HCT116 (cell line): Measurements from ENCODE around the gene ASAP3. TPM values are rescaled to one million over a fixed set of nuclear protein-coding genes. Genes with fewer than 3 reads are reported as not detected.

ENCODE experiments used
- ATAC-seq: fragments of 200-7000 bp; cut with Tn5 transposase; 2 replicates; pipeline ENCODE4 v1.9.1; 2020; ENCODE audit warnings: mild to moderate bottlenecking, moderate library complexity
- BruUV-seq: library from RNA; stranded (reverse); fragments of 400-500 nt; replicated peaks from 2 replicates; lab custom pipeline; 2021; lab: Mats Ljungman, UMichigan
- CTCF ChIA-PET: fragments of 300-600 bp; sonication (Branson Sonifier 250); formaldehyde crosslinking; loops from one replicate; lab custom pipeline; 2021; ENCODE audit warnings: antibody characterized with exemption; lab: Charles Lee
- POLR2A ChIA-PET: fragments of 300-600, 350-600 bp; sonication (Branson Sonifier 250); formaldehyde crosslinking; loops from one replicate; lab custom pipeline; 2021; ENCODE audit warnings: antibody characterized with exemption; lab: Charles Lee
- RAD21 ChIA-PET, 2 experiments: fragments of 300-600 bp; sonication (Branson Sonifier 250); formaldehyde crosslinking; loops; one replicate each; lab custom pipeline; 2023; ENCODE audit warnings: low total read pairs in 2 of 2; ENCODE audit not compliant: uncharacterized antibody in 2 of 2, unreplicated experiment in 2 of 2, low non-redundant PET in 1 of 2; lab: Charles Lee
- DNase-seq: peaks from one replicate; pipeline ENCODE4 v3.0.0-alpha.2; 2010; ENCODE audit warnings: low read depth, low spot score
- H2AFZ ChIP-seq: fragments of 200-600 bp; shearing (Covaris generic), sonication (generic); 2 replicates; pipeline ENCODE4 v1.6.1; 2017; ENCODE audit warnings: low read depth, mixed run types, mixed read lengths, antibody characterized with exemption, low read length; ENCODE audit not compliant: poor library complexity, severe bottlenecking
- H3K27ac ChIP-seq: 2 replicates; pipeline ENCODE4 v1.5.1; 2012; ENCODE audit warnings: low read depth, low read length
- H3K27me3 ChIP-seq: fragments of 200-600 bp; sonication (generic); 2 replicates; pipeline ENCODE4 v1.6.1; 2016; ENCODE audit warnings: mixed run types, low read length, mixed read lengths; ENCODE audit not compliant: insufficient read depth
- H3K36me3 ChIP-seq, 2 experiments: fragments of 200-500 bp in 1 of 2; fragments of 200-600 bp in 1 of 2; sonication (Bioruptor generic) in 1 of 2; sonication (generic) in 1 of 2; 2 replicates each; pipeline versions ENCODE4 v1.5.1 to v1.6.1; 2014 to 2016; ENCODE audit warnings: low read length in 2 of 2, inconsistent platforms in 1 of 2, mixed read lengths in 1 of 2, mixed run types in 1 of 2; ENCODE audit not compliant: insufficient read depth in 2 of 2, control insufficient read depth in 1 of 2
- H3K4me1 ChIP-seq, 2 experiments: fragments of 200-600 bp in 1 of 2; sonication (generic) in 1 of 2; 2 replicates each; pipeline versions ENCODE4 v1.5.1 to v1.6.1; 2012 to 2017; ENCODE audit warnings: low read length in 2 of 2, inconsistent platforms in 1 of 2, mild to moderate bottlenecking in 1 of 2, mixed read lengths in 1 of 2, mixed run types in 1 of 2, moderate library complexity in 1 of 2; ENCODE audit not compliant: insufficient read depth in 2 of 2, control insufficient read depth in 1 of 2
- H3K4me2 ChIP-seq: fragments of 200-600 bp; sonication (generic); 2 replicates; pipeline ENCODE4 v1.6.1; 2017; ENCODE audit warnings: mixed run types, low read length, mixed read lengths
- H3K4me3 ChIP-seq, 2 experiments: fragments of 200-600 bp in 1 of 2; sonication (generic) in 1 of 2; replicated peaks in 1 of 2; 2 replicates each; pipeline ENCODE4 v1.5.1; 2011 to 2016; ENCODE audit warnings: low read length in 2 of 2, control low read depth in 1 of 2, low read depth in 1 of 2, mild to moderate bottlenecking in 1 of 2, mixed read lengths in 1 of 2, mixed run types in 1 of 2
- H3K79me2 ChIP-seq: fragments of 200-600 bp; sonication (generic); 2 replicates; pipeline ENCODE4 v1.6.1; 2017; ENCODE audit warnings: mild to moderate bottlenecking, mixed run types, low read length, moderate library complexity, mixed read lengths; ENCODE audit not compliant: insufficient read depth
- H3K9ac ChIP-seq: fragments of 200-600 bp; sonication (generic); 2 replicates; pipeline ENCODE4 v1.6.1; 2016; ENCODE audit warnings: low read length, mixed read lengths
- H3K9me2 ChIP-seq: fragments of 200-600 bp; sonication (generic), shearing (Covaris generic); 2 replicates; pipeline ENCODE4 v1.6.1; 2017; ENCODE audit warnings: mixed run types, mild to moderate bottlenecking, moderate library complexity; ENCODE audit not compliant: insufficient read depth
- H3K9me3 ChIP-seq, 2 experiments: fragments of 200-500 bp in 1 of 2; fragments of 200-600 bp in 1 of 2; sonication (Bioruptor generic) in 1 of 2; sonication (generic) in 1 of 2; 2 replicates each; pipeline ENCODE4 v1.6.1; 2014 to 2017; ENCODE audit warnings: low read length in 2 of 2, mixed read lengths in 2 of 2, inconsistent platforms in 1 of 2, low read depth in 1 of 2, mild to moderate bottlenecking in 1 of 2, mixed run types in 1 of 2, moderate library complexity in 1 of 2; ENCODE audit not compliant: control insufficient read depth in 1 of 2, insufficient read depth in 1 of 2
- H4K20me1 ChIP-seq: fragments of 200-600 bp; sonication (generic), shearing (Covaris generic); 2 replicates; pipeline ENCODE4 v1.6.1; 2017; ENCODE audit warnings: mixed run types, mild to moderate bottlenecking, moderate library complexity; ENCODE audit not compliant: insufficient read depth
- CBX3 ChIP-seq: IDR thresholded peaks from 2 replicates; pipeline ENCODE4 v1.6.1; 2012; ENCODE audit warnings: low read depth
- CEBPB ChIP-seq: IDR thresholded peaks from 2 replicates; pipeline ENCODE4 v1.6.1; 2012; ENCODE audit warnings: low read depth
- EGR1 ChIP-seq: IDR thresholded peaks from 2 replicates; pipeline ENCODE4 v1.6.1; 2012; ENCODE audit warnings: low read depth
- ELF1 ChIP-seq: IDR thresholded peaks from 2 replicates; pipeline ENCODE4 v1.6.1; 2012; ENCODE audit warnings: low read depth, borderline replicate concordance
- EZH2phosphoT487 ChIP-seq: fragments of 200-600 bp; IDR thresholded peaks from 2 replicates; pipeline ENCODE4 v1.6.1; 2018; ENCODE audit warnings: antibody characterized with exemption, borderline replicate concordance
- FOSL1 ChIP-seq: IDR thresholded peaks from 2 replicates; pipeline ENCODE4 v1.6.1; 2012; ENCODE audit warnings: low read depth
- JUND ChIP-seq: IDR thresholded peaks from 2 replicates; pipeline ENCODE4 v1.6.1; 2012
- POLR2A ChIP-seq: IDR thresholded peaks from 2 replicates; pipeline ENCODE4 v1.7.0; 2011; ENCODE audit warnings: borderline replicate concordance; ENCODE audit not compliant: insufficient read depth, insufficient read length; ENCODE audit errors: extremely low read depth
- POLR2AphosphoS5 ChIP-seq: IDR thresholded peaks from 2 replicates; pipeline ENCODE4 v1.6.1; 2011; ENCODE audit warnings: mild to moderate bottlenecking, low read depth, low read length, moderate library complexity
- RAD21 ChIP-seq: IDR thresholded peaks from 2 replicates; pipeline ENCODE4 v1.6.1; 2012; ENCODE audit warnings: low read depth, mild to moderate bottlenecking
- REST ChIP-seq: IDR thresholded peaks from 2 replicates; pipeline ENCODE4 v1.6.1; 2012; ENCODE audit warnings: low read depth
- SIN3A ChIP-seq: IDR thresholded peaks from 2 replicates; pipeline ENCODE4 v1.6.1; 2012; ENCODE audit warnings: low read depth
- SP1 ChIP-seq: IDR thresholded peaks from 2 replicates; pipeline ENCODE4 v1.6.1; 2012; ENCODE audit warnings: low read depth
- SRF ChIP-seq: IDR thresholded peaks from 2 replicates; pipeline ENCODE4 v1.6.1; 2012; ENCODE audit warnings: low read depth
- TCF7L2 ChIP-seq: IDR thresholded peaks from 2 replicates; pipeline ENCODE4 v1.7.0; 2011; ENCODE audit warnings: borderline replicate concordance, inconsistent platforms; ENCODE audit not compliant: insufficient read depth, insufficient read length; ENCODE audit errors: extremely low read depth
- ZFX ChIP-seq: fragments of 450-650 bp; IDR thresholded peaks from 2 replicates; pipeline ENCODE4 v1.6.1; 2017
- ZNF274 ChIP-seq: fragments of 200-500 bp; sonication (Bioruptor generic); IDR thresholded peaks from 2 replicates; pipeline ENCODE4 v1.6.1; 2014; ENCODE audit warnings: mild to moderate bottlenecking, low read depth, low read length, inconsistent platforms
- intact Hi-C: fragments of 100-400 bp; cut with micrococcal nuclease; formaldehyde crosslinking; loops from 2 replicates; pipeline ENCODE4 v1.10.0; 2022
- total RNA-seq: library from RNA; stranded (reverse); gene quantifications from one replicate; pipeline ENCODE4 v1.2.1, GENCODE V29; 2021; ENCODE audit not compliant: unreplicated experiment
- TF ChIP-seq, protein P1 (sequence below): IDR thresholded peaks from 2 replicates; pipeline ENCODE4 v1.6.1; 2011; ENCODE audit warnings: mild to moderate bottlenecking, low read length, moderate library complexity; ENCODE audit not compliant: insufficient replicate concordance; ENCODE audit errors: extremely low read depth
- TF ChIP-seq, protein P2 (sequence below): IDR thresholded peaks from 2 replicates; pipeline ENCODE4 v1.6.1; 2012

Gene ASAP3
- total RNA-seq, 1 experiment from 2014 or later = 19.7 TPM

DNA sequence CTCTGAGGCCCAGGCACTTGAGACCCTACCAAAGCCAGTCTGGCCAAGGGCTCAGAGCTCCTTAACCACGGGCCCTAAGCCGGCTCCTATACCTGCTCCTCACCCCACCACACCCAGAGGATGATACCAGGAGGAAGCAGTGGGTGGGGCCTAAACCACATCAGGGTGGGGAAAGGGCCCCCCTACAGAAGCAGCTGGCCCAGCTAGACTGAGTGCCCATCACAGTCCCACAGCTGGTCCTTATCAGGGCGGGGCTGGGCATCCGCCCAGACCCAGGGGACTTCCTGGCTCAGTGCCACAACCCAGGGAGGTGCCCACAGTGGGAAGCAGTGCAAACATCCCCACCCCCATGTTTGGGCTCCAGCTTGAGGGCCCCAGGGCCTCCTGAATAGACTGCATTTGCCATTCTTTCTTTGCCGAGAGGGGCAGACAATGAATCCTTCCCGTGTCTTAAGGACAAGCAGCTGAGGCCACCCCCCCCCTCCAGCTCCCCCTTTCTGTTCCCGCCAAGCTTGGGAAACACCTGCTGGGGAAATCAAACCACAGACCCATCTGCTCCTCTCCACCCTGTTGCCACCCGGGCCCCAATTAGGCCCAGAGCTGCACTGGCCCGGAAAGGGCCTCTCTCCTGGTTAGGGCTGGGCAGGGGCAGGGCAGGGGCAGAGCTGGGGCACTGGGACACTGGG is 40.9 kb upstream of the ASAP3 start:
- Histone ChIP-seq H3K9ac (no peak overlapping the region), H3K79me2 (peaks cover 61% of the 10 kb centered on the region), H3K4me1 (peaks cover 36 to 48% of the 10 kb centered on the region in 2 experiments), H3K4me3 (no peak overlapping the region), H4K20me1 (no peaks in the 10 kb centered on the region), H2AFZ (no peak overlapping the region), H3K9me2 (no peaks in the 10 kb centered on the region), H3K36me3 (peaks cover 4 to 26% of the 10 kb centered on the region in 2 experiments; a peak in 3 of 4 replicates), H3K9me3 (no peaks in the 10 kb centered on the region), H3K27me3 (no peaks in the 10 kb centered on the region), H3K4me2 (no peak overlapping the region), H3K27ac (no peak overlapping the region)
- no TSS peak for BruUV-seq
- TF ChIP-seq POLR2AphosphoS5 = no peak
- no peak for TF ChIP-seq CBX3
- TF ChIP-seq, protein P1, sequence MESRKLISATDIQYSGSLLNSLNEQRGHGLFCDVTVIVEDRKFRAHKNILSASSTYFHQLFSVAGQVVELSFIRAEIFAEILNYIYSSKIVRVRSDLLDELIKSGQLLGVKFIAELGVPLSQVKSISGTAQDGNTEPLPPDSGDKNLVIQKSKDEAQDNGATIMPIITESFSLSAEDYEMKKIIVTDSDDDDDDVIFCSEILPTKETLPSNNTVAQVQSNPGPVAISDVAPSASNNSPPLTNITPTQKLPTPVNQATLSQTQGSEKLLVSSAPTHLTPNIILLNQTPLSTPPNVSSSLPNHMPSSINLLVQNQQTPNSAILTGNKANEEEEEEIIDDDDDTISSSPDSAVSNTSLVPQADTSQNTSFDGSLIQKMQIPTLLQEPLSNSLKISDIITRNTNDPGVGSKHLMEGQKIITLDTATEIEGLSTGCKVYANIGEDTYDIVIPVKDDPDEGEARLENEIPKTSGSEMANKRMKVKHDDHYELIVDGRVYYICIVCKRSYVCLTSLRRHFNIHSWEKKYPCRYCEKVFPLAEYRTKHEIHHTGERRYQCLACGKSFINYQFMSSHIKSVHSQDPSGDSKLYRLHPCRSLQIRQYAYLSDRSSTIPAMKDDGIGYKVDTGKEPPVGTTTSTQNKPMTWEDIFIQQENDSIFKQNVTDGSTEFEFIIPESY = no peak
- no peak for TF ChIP-seq JUND
- TF ChIP-seq ELF1 = no peak
- no peak for TF ChIP-seq EGR1
- TF ChIP-seq TCF7L2 = no peak
- TF ChIP-seq SRF = no peak
- no peak for TF ChIP-seq SP1
- TF ChIP-seq CEBPB = no peak
- TF ChIP-seq FOSL1 = no peak
- no peak for TF ChIP-seq POLR2A
- no peak for TF ChIP-seq ZNF274
- TF ChIP-seq ZFX = no peak
- TF ChIP-seq SIN3A = no peak
- TF ChIP-seq, protein P2, sequence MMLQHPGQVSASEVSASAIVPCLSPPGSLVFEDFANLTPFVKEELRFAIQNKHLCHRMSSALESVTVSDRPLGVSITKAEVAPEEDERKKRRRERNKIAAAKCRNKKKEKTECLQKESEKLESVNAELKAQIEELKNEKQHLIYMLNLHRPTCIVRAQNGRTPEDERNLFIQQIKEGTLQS = no peak
- no peak for TF ChIP-seq EZH2phosphoT487
- no peak for TF ChIP-seq REST
- TF ChIP-seq RAD21 = no peak
- no peak for ATAC-seq
- RAD21 ChIA-PET = interaction anchor here in 1 of 2 experiments (0.6 kb wide), 1 partner anchor 842 kb away, joined by 3 read pairs; no protein-coding TSS in a partner anchor
- intact Hi-C loops = no loop called here
- no peak for DNase-seq
- POLR2A ChIA-PET = no interaction called here
- CTCF ChIA-PET = interaction anchor here (1.3 kb wide), 1 partner anchor 28 kb away, joined by 4 read pairs; no protein-coding TSS in a partner anchor
